GM12878 (cell line): ENCODE measurements around the gene NOL7. TPM values are rescaled to one million over a fixed set of nuclear protein-coding genes. Genes with fewer than 3 reads are reported as not detected.
A peak's percentile ranks its signal among the peaks of the same experiment; 100 is the strongest.

Experiments used
- CBFB ChIP-seq: IDR thresholded peaks from 2 replicates; pipeline ENCODE4 v1.6.1; 2016; ENCODE audit warnings: antibody characterized with exemption, low read depth
- CHD2 ChIP-seq: IDR thresholded peaks from 2 replicates; pipeline ENCODE4 v1.6.1; 2011; ENCODE audit warnings: low read depth, low read length, improper control_type of control experiment, borderline replicate concordance
- E2F4 ChIP-seq: IDR thresholded peaks from 2 replicates; pipeline ENCODE4 v1.6.1; 2012; ENCODE audit warnings: low read depth, low read length, improper control_type of control experiment
- ETV6 ChIP-seq, 2 experiments: fragments of 450-650 bp in 1 of 2; IDR thresholded peaks in 1 of 2; conservative IDR thresholded peaks in 1 of 2; 2 replicates each; pipeline ENCODE4 v1.6.1; 2014; ENCODE audit warnings: antibody characterized with exemption in 1 of 2, borderline replicate concordance in 1 of 2, low read depth in 1 of 2, mild to moderate bottlenecking in 1 of 2, moderate library complexity in 1 of 2
- EZH2 ChIP-seq: IDR thresholded peaks from 2 replicates; pipeline ENCODE4 v1.6.1; 2012; ENCODE audit warnings: low read depth, mild to moderate bottlenecking, control low read depth, inconsistent platforms, low read length, borderline replicate concordance; ENCODE audit not compliant: control insufficient read depth
- FOS ChIP-seq: IDR thresholded peaks from 3 replicates; pipeline ENCODE4 v1.6.1; 2011; ENCODE audit warnings: borderline replicate concordance; ENCODE audit not compliant: insufficient read length; ENCODE audit errors: extremely low read depth
- GABPA ChIP-seq: IDR thresholded peaks from 2 replicates; pipeline ENCODE4 v1.6.1; 2014; ENCODE audit warnings: antibody characterized with exemption, low read depth, mild to moderate bottlenecking, inconsistent platforms
- KDM1A ChIP-seq: fragments of 200-600 bp; sonication (generic); IDR thresholded peaks from 2 replicates; pipeline ENCODE4 v1.6.1; 2016; ENCODE audit warnings: borderline replicate concordance
- MEF2B ChIP-seq: fragments of 450-650 bp; IDR thresholded peaks from 2 replicates; pipeline ENCODE4 v1.6.1; 2018; ENCODE audit warnings: mild to moderate bottlenecking, moderate library complexity; ENCODE audit not compliant: partially characterized antibody, poor library complexity, severe bottlenecking
- NBN ChIP-seq: fragments of 450-650 bp; IDR thresholded peaks from 2 replicates; pipeline ENCODE4 v1.6.1; 2016
- POLR2AphosphoS5 ChIP-seq: IDR thresholded peaks from 2 replicates; pipeline ENCODE4 v1.6.1; 2011; ENCODE audit warnings: mild to moderate bottlenecking, low read length, inconsistent platforms
- POU2F2 ChIP-seq: IDR thresholded peaks from 3 replicates; pipeline ENCODE4 v1.6.1; 2011; ENCODE audit warnings: low read depth, mild to moderate bottlenecking, low read length, borderline replicate concordance
- RBBP5 ChIP-seq: fragments of 200-600 bp; sonication (generic); conservative IDR thresholded peaks from 2 replicates; pipeline ENCODE4 v1.6.1; 2016
- SIN3A ChIP-seq: IDR thresholded peaks from 2 replicates; pipeline ENCODE4 v1.6.1; 2012; ENCODE audit warnings: low read depth, low read length, improper control_type of control experiment
- SMARCA5 ChIP-seq: fragments of 450-650 bp; IDR thresholded peaks from 2 replicates; pipeline ENCODE4 v1.6.1; 2017; ENCODE audit warnings: mild to moderate bottlenecking
- SUPT20H ChIP-seq: IDR thresholded peaks from 2 replicates; pipeline ENCODE4 v1.6.1; 2011; ENCODE audit warnings: low read depth, mild to moderate bottlenecking, low read length, moderate library complexity, borderline replicate concordance; ENCODE audit not compliant: control insufficient read depth
- TARDBP ChIP-seq: IDR thresholded peaks from 2 replicates; pipeline ENCODE4 v1.6.1; 2016; ENCODE audit warnings: borderline replicate concordance
- TCF3 ChIP-seq: IDR thresholded peaks from 2 replicates; pipeline ENCODE4 v1.6.1; 2012; ENCODE audit warnings: low read depth, mild to moderate bottlenecking, low read length, borderline replicate concordance; ENCODE audit not compliant: insufficient read depth
- YY1 ChIP-seq: IDR thresholded peaks from 2 replicates; pipeline ENCODE4 v1.6.1; 2011; ENCODE audit warnings: low read depth, mild to moderate bottlenecking, low read length
- ZNF274 ChIP-seq: IDR thresholded peaks from one replicate; pipeline ENCODE4 v1.8.0; 2011; ENCODE audit not compliant: insufficient read length, insufficient read depth
- polyA plus RNA-seq, 11 experiments: library from polyadenylated mRNA; depleted of rRNA in 4 of 11; unstranded in 6 of 11; stranded (reverse) in 5 of 11; fragments of >200 nt; fragmentation: Nextera tagmentation in 4 of 11; fragmentation: Illumina TruSeq in 1 of 11; extraction: Ambion mirVana in 4 of 11; extraction: Trizol in 1 of 11; gene quantifications; 1 replicate in 1 of 11; 2 replicates in 10 of 11; pipeline versions ENCODE4 v1.2.1 to v1.2.3, GENCODE V29; 2011 to 2016; ENCODE audit warnings: inconsistent platforms in 2 of 11, missing spikeins in 2 of 11, low read depth in 1 of 11
- total RNA-seq, 4 experiments: library from RNA; depleted of rRNA in 3 of 4; stranded (reverse); fragments of >200 nt in 3 of 4; fragmentation: Illumina TruSeq in 1 of 4; extraction: Trizol in 1 of 4; gene quantifications; 2 replicates each; pipeline versions ENCODE4 v1.2.1 to v1.2.3, GENCODE V29; 2013 to 2021
- TF ChIP-seq, protein P1 (sequence below): fragments of 450-650 bp; IDR thresholded peaks from 2 replicates; pipeline ENCODE4 v1.6.1; 2017; ENCODE audit warnings: mild to moderate bottlenecking, moderate library complexity
- TF ChIP-seq, protein P2 (sequence below): fragments of 450-650 bp; IDR thresholded peaks from 2 replicates; pipeline ENCODE4 v1.6.1; 2018; ENCODE audit warnings: mild to moderate bottlenecking, low read depth, moderate library complexity; ENCODE audit not compliant: partially characterized antibody

NOL7 gene
- total and polyA plus RNA-seq, 10 of the 15 experiments (the other 5 are each of a cell fraction or from before 2014, with no cell fraction given): 12.2 to 222 (median 86.2) TPM

DNA sequence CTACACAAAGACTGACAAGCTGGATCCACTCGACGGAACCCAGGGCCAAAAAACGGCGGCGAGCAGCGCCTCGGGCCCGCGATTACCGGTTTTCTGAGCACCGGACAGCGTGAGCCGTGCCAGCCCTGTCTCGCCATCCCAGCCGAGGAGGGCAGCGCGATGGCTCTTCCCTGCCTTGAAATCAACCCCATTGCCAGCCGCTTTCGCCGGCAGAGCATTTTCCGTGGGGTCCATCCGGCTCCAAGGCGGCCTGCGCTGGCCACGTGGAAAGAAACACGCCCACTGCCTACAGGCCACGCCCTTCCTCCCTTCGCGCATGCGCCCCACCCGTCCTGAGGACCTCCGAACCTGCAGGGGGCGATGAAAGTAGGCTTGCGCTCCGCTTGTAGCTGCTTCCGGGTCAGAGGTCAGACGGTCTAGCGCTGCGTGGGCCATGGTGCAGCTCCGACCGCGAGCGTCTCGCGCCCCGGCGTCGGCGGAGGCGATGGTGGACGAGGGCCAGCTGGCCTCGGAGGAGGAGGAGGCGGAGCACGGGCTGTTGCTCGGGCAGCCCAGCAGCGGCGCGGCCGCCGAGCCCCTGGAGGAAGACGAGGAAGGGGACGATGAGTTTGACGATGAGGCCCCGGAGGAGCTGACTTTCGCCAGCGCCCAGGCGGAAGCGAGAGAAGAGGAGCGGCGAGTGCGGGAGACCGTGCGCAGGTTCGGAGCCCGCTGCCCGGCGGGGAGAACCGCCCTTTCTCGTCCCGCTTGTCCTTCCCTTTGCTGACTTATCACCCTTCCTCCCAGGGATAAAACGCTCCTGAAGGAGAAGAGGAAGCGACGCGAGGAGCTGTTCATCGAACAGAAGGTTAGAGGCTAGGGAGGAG lies at the start of gene NOL7 (continued):
- TF ChIP-seq MEF2B (no peak), CBFB (no peak), POU2F2 (peak; percentile 83; the same call in 2 of the 3 replicates), YY1 (peak; percentile 89), EZH2 (no peak), POLR2AphosphoS5 (peak; percentile 86), E2F4 (no peak), RBBP5 (peak; percentile 33; the same call in 1 of the 2 replicates), TARDBP (0 out of 2 replicates have a peak, but pooled peaks have one; percentile 15), NBN (peak; percentile 68; the same call in 1 of the 2 replicates), TCF3 (peak; percentile 70), FOS (no peak), SUPT20H (no peak), SIN3A (peak; percentile 93), GABPA (peak; percentile 95), ETV6 (conservative IDR thresholded peaks at IDR 0.05 in 1 of 2, IDR thresholded peaks at IDR 0.05 in 1 of 2; ENCODE audit: borderline replicate concordance in 1 of 2, low read depth in 1 of 2) (no peak), ZNF274 (no peak), KDM1A (no peak), CHD2 (peak; percentile 72; the same call in 1 of the 2 replicates), SMARCA5 (no peak; the same call in none of the 2 replicates)
- TF ChIP-seq, protein P1, sequence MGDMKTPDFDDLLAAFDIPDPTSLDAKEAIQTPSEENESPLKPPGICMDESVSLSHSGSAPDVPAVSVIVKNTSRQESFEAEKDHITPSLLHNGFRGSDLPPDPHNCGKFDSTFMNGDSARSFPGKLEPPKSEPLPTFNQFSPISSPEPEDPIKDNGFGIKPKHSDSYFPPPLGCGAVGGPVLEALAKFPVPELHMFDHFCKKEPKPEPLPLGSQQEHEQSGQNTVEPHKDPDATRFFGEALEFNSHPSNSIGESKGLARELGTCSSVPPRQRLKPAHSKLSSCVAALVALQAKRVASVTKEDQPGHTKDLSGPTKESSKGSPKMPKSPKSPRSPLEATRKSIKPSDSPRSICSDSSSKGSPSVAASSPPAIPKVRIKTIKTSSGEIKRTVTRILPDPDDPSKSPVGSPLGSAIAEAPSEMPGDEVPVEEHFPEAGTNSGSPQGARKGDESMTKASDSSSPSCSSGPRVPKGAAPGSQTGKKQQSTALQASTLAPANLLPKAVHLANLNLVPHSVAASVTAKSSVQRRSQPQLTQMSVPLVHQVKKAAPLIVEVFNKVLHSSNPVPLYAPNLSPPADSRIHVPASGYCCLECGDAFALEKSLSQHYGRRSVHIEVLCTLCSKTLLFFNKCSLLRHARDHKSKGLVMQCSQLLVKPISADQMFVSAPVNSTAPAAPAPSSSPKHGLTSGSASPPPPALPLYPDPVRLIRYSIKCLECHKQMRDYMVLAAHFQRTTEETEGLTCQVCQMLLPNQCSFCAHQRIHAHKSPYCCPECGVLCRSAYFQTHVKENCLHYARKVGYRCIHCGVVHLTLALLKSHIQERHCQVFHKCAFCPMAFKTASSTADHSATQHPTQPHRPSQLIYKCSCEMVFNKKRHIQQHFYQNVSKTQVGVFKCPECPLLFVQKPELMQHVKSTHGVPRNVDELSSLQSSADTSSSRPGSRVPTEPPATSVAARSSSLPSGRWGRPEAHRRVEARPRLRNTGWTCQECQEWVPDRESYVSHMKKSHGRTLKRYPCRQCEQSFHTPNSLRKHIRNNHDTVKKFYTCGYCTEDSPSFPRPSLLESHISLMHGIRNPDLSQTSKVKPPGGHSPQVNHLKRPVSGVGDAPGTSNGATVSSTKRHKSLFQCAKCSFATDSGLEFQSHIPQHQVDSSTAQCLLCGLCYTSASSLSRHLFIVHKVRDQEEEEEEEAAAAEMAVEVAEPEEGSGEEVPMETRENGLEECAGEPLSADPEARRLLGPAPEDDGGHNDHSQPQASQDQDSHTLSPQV: peak; percentile 84; the same call in 1 of the 2 replicates
- TF ChIP-seq, protein P2, sequence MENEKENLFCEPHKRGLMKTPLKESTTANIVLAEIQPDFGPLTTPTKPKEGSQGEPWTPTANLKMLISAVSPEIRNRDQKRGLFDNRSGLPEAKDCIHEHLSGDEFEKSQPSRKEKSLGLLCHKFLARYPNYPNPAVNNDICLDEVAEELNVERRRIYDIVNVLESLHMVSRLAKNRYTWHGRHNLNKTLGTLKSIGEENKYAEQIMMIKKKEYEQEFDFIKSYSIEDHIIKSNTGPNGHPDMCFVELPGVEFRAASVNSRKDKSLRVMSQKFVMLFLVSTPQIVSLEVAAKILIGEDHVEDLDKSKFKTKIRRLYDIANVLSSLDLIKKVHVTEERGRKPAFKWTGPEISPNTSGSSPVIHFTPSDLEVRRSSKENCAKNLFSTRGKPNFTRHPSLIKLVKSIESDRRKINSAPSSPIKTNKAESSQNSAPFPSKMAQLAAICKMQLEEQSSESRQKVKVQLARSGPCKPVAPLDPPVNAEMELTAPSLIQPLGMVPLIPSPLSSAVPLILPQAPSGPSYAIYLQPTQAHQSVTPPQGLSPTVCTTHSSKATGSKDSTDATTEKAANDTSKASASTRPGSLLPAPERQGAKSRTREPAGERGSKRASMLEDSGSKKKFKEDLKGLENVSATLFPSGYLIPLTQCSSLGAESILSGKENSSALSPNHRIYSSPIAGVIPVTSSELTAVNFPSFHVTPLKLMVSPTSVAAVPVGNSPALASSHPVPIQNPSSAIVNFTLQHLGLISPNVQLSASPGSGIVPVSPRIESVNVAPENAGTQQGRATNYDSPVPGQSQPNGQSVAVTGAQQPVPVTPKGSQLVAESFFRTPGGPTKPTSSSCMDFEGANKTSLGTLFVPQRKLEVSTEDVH: no peak
